Esophagus muscularis mucosa (tissue), 3 donors: ENCODE results near the gene DYNLRB2.

Source experiments
- POLR2A ChIP-seq: fragments of 450-650 bp; IDR thresholded peaks from one replicate; pipeline ENCODE4 v1.6.1; 2017; ENCODE audit warnings: antibody characterized with exemption, moderate library complexity, mild to moderate bottlenecking, low read depth
- POLR2AphosphoS5 ChIP-seq, 2 donors: sonication (generic); formaldehyde crosslinking; IDR thresholded peaks; one replicate each; pipeline ENCODE4 v1.6.1; 2017; ENCODE audit warnings: antibody characterized with exemption in 2 of 2
- TF ChIP-seq, protein P1 (sequence below), 3 experiments: fragments of 200-600 bp in 2 of 3; fragments of 450-650 bp in 1 of 3; sonication (generic) in 2 of 3; IDR thresholded peaks; one replicate each; pipeline ENCODE4 v1.5.1; 2017 to 2019; ENCODE audit warnings: antibody characterized with exemption in 3 of 3, mild to moderate bottlenecking in 2 of 3, moderate library complexity in 1 of 3

- TF ChIP-seq POLR2A, result no peak
- TF ChIP-seq, protein P1, sequence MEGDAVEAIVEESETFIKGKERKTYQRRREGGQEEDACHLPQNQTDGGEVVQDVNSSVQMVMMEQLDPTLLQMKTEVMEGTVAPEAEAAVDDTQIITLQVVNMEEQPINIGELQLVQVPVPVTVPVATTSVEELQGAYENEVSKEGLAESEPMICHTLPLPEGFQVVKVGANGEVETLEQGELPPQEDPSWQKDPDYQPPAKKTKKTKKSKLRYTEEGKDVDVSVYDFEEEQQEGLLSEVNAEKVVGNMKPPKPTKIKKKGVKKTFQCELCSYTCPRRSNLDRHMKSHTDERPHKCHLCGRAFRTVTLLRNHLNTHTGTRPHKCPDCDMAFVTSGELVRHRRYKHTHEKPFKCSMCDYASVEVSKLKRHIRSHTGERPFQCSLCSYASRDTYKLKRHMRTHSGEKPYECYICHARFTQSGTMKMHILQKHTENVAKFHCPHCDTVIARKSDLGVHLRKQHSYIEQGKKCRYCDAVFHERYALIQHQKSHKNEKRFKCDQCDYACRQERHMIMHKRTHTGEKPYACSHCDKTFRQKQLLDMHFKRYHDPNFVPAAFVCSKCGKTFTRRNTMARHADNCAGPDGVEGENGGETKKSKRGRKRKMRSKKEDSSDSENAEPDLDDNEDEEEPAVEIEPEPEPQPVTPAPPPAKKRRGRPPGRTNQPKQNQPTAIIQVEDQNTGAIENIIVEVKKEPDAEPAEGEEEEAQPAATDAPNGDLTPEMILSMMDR (IDR thresholded peaks at IDR 0.05), result no peak
- no peak for TF ChIP-seq POLR2AphosphoS5 (IDR thresholded peaks at IDR 0.05)
Observed at GRCh38 chr16:80583466-80583865, 42.7 kb downstream of the DYNLRB2 start.
